Measurements from ENCODE around the gene MYZAP. TPM values are rescaled to one million over a fixed set of nuclear protein-coding genes. Genes with fewer than 3 reads are reported as not detected.

MYZAP gene
- total RNA-seq, 1 experiment from 2014 or later = 0.68 TPM

- peaks cover 62% of the 10 kb centered on the region for H3K36me3 Mint-ChIP-seq
- no peaks in the 10 kb centered on the region for H3K9me3 Mint-ChIP-seq
- no peak overlapping the region for H3K4me3 Mint-ChIP-seq
- no peaks in the 10 kb centered on the region for H3K27me3 Mint-ChIP-seq (ENCODE audit: low read depth)
- POLR2A ChIA-PET = no interaction called here
- peaks cover 29% of the 10 kb centered on the region for H3K4me1 Mint-ChIP-seq
- no peak for ATAC-seq
- no peak for DNase-seq (ENCODE audit: low spot score)
- CTCF ChIA-PET = interaction anchor here (1.1 to 2.3 kb wide), 3 partner anchors 8 to 209 kb away, joined by 4 to 12 read pairs (median 5); no protein-coding TSS in a partner anchor
- H3K27ac Mint-ChIP-seq = peak overlapping the region; percentile 4; the same call in 1 of the 2 replicates
- no peak for TF ChIP-seq ZNF121 (CRISPR knock-in tag; IDR thresholded peaks at IDR 0.05)
- TF ChIP-seq PRRX2 (CRISPR knock-in tag; IDR thresholded peaks at IDR 0.05) = no peak
- no peak for TF ChIP-seq USF2 (CRISPR knock-in tag; IDR thresholded peaks at IDR 0.05)
- TF ChIP-seq CREB1 (CRISPR knock-in tag; IDR thresholded peaks at IDR 0.05) = no peak
- no peak for TF ChIP-seq ESRRA (CRISPR knock-in tag; IDR thresholded peaks at IDR 0.05; ENCODE audit: borderline replicate concordance)
- no peak for TF ChIP-seq ZNF425 (CRISPR knock-in tag; conservative IDR thresholded peaks at IDR 0.05)
- no peak for TF ChIP-seq CBFB (CRISPR knock-in tag; IDR thresholded peaks at IDR 0.05; ENCODE audit: low read depth)
- no peak for TF ChIP-seq ZNF532 (CRISPR knock-in tag; IDR thresholded peaks at IDR 0.05; ENCODE audit: borderline replicate concordance)
- TF ChIP-seq TEAD1 (CRISPR knock-in tag; IDR thresholded peaks at IDR 0.05) = no peak
- no peak for TF ChIP-seq GRHL2 (CRISPR knock-in tag; IDR thresholded peaks at IDR 0.05; ENCODE audit: insufficient replicate concordance, severe bottlenecking)
- no peak for TF ChIP-seq USF1 (CRISPR knock-in tag; IDR thresholded peaks at IDR 0.05)
- no peak for TF ChIP-seq AFF4 (CRISPR knock-in tag; IDR thresholded peaks at IDR 0.05; ENCODE audit: borderline replicate concordance)
These were observed 41.8 kb upstream of the MYZAP start for GRCh38 chr15:57549935-57550334.

- Mint-ChIP-seq H3K36me3 (peaks cover 56% of the 10 kb centered on the region), H3K4me1 (peaks cover 33% of the 10 kb centered on the region)
- TF ChIP-seq ATF2 (CRISPR knock-in tag; IDR thresholded peaks at IDR 0.05; ENCODE audit: borderline replicate concordance, low read depth) = no peak
- TF ChIP-seq FOXP4 (CRISPR knock-in tag; IDR thresholded peaks at IDR 0.05) = no peak
- TF ChIP-seq OVOL2 (CRISPR knock-in tag; IDR thresholded peaks at IDR 0.05; ENCODE audit: borderline replicate concordance) = no peak
- TF ChIP-seq ZBTB21 (CRISPR knock-in tag; IDR thresholded peaks at IDR 0.05; ENCODE audit: borderline replicate concordance) = no peak
- TF ChIP-seq MAX (CRISPR knock-in tag; IDR thresholded peaks at IDR 0.05) = no peak
- no peak for TF ChIP-seq MYBL2 (CRISPR knock-in tag; IDR thresholded peaks at IDR 0.05)
- no peak for TF ChIP-seq CREB1 (CRISPR knock-in tag; IDR thresholded peaks at IDR 0.05)
- no peak for TF ChIP-seq ZNF219 (CRISPR knock-in tag; IDR thresholded peaks at IDR 0.05; ENCODE audit: borderline replicate concordance)
These were observed 41.1 kb upstream of the MYZAP start for GRCh38 chr15:57550640-57551039.

More at GRCh38 chr15:57550640-57551039, 41.1 kb upstream of the MYZAP start:
- 0 out of 2 replicates have a peak overlapping the region, but pooled peaks have one; percentile 96 for H3K27ac Mint-ChIP-seq
- H3K9me3 Mint-ChIP-seq = no peaks in the 10 kb centered on the region
- H3K4me3 Mint-ChIP-seq = no peak overlapping the region
- POLR2A ChIA-PET = no interaction called here
- no peak for ATAC-seq
- CTCF ChIA-PET = interaction anchor here (1.1 to 2.3 kb wide), 4 partner anchors 9 to 210 kb away, joined by 4 to 12 read pairs (median 5); no protein-coding TSS in a partner anchor
- no peaks in the 10 kb centered on the region for H3K27me3 Mint-ChIP-seq (ENCODE audit: low read depth)
- no peak for DNase-seq (ENCODE audit: low spot score)
